Heart right ventricle (tissue), 16 donors: ENCODE data around the gene WT1. TPM values are rescaled to one million over a fixed set of nuclear protein-coding genes. Genes with fewer than 3 reads are reported as not detected.

ENCODE experiments used
- ATAC-seq, 8 donors: fragments of 200-7000 bp; cut with Tn5 transposase; one replicate each; pipeline ENCODE4 v1.9.1; 2020; ENCODE audit warnings: mild to moderate bottlenecking in 8 of 8, moderate library complexity in 8 of 8, moderate number of reproducible peaks in 1 of 8
- DNase-seq, 2 donors: peaks; one replicate each; pipeline ENCODE4 v3.0.0-alpha.2; 2020
- H3K27ac ChIP-seq, 10 donors: fragments of 200-600 bp; sonication (generic) in 2 of 10; one replicate each; pipeline versions ENCODE4 v1.5.0 to v1.8.0; 2020 to 2022; ENCODE audit warnings: mild to moderate bottlenecking in 3 of 10
- H3K27me3 ChIP-seq, 7 donors: fragments of 200-600 bp; one replicate each; pipeline ENCODE4 v1.8.0; 2021 to 2022; ENCODE audit warnings: mild to moderate bottlenecking in 2 of 7
- H3K36me3 ChIP-seq, 9 donors: fragments of 200-600 bp; sonication (generic) in 1 of 9; one replicate each; pipeline versions ENCODE4 v1.5.0 to v1.8.0; 2020 to 2022; ENCODE audit warnings: mild to moderate bottlenecking in 2 of 9
- H3K4me1 ChIP-seq, 9 donors: fragments of 200-600 bp; sonication (generic) in 1 of 9; one replicate each; pipeline versions ENCODE4 v1.5.0 to v1.8.0; 2020 to 2022; ENCODE audit warnings: mild to moderate bottlenecking in 4 of 9
- H3K4me3 ChIP-seq, 10 donors: fragments of 200-600 bp; sonication (generic) in 2 of 10; one replicate each; pipeline versions ENCODE4 v1.5.0 to v1.8.0; 2020 to 2022; ENCODE audit warnings: mild to moderate bottlenecking in 7 of 10, moderate library complexity in 2 of 10
- H3K9me3 ChIP-seq, 11 donors: fragments of 200-600 bp in 10 of 11; sonication (generic) in 2 of 11; one replicate each; pipeline versions ENCODE4 v1.5.0 to v1.8.0; 2013 to 2022; ENCODE audit warnings: mild to moderate bottlenecking in 2 of 11, control low read depth in 1 of 11, moderate library complexity in 1 of 11
- CTCF ChIP-seq, 9 donors: fragments of 200-600 bp; sonication (generic) in 2 of 9; IDR thresholded peaks; one replicate each; pipeline versions ENCODE4 v1.5.0 to v1.8.0; 2021 to 2022; ENCODE audit warnings: antibody characterized with exemption in 9 of 9, mild to moderate bottlenecking in 5 of 9, moderate library complexity in 1 of 9
- WGBS, 2 donors: extraction: QIAGEN DNeasy Blood & Tissue Kit; methylation state at CpG; one replicate each; pipeline ENCODE4 v1.1.7; 2013; ENCODE audit warnings: inconsistent platforms in 1 of 2; 5-methylcytosine and 5-hydroxymethylcytosine counted together
- intact Hi-C, 10 donors: fragments of 100-400 bp; cut with DNase I; formaldehyde crosslinking; loops; one replicate each; pipeline versions ENCODE4 v1.11.1 to v1.14.2; 2022
- polyA plus RNA-seq, 2 donors: library from polyadenylated mRNA; stranded (reverse); fragments of 200-250 nt; gene quantifications; one replicate each; pipeline ENCODE4 v1.2.3, GENCODE V29; 2013
- total RNA-seq, 10 donors: library from RNA; stranded (reverse); fragmentation: NEBNext Ultra II Directional in 3 of 10; extraction: Animal tissue kit (Norgen Biotek cat#: 25700) in 3 of 10; gene quantifications; one replicate each; pipeline versions ENCODE4 v1.2.1 to v1.2.4, GENCODE V29; 2021 to 2023
- donor health status: Arrhythmogenic right ventricular cardiomyopathy.
- donor health status: ischemic (EF 13 %, LVEDD 7.1; RV severe dilation, severe dysfunction).
- donor health status: healthy with polysubstance abuse.
- donor health status: DM: no; HTN: yes; CAD: no.
- donor health status: DM: no; HTN: no; CAD: no.
- donor health status: ischemic (EF 25% LVEDD 6.9; RV normal size, moderate dysfunction).
- donor health status: ischemic (EF 25% LVEDD 5.7; RV mildly dilated, moderate dysfunction).
- donor health status: healthy.
- donor health status: DM: yes; HTN: yes; CAD: no.
- donor health status: Ischemic cardiomyopathy.
- donor health status: ischemic (EF 35%, LVEDD 5.7; RV mildly dilated, moderate dysfunction).
- donor health status: nonischemic (EF 11% LVEDD 7.7; RV severe dilation, severe dysfunction).
- donor health status: DM: yes; HTN: yes; CAD: no.
- donor health status: PGD.
- donor health status: ischemic (EF 29% LVEDD 5.4; RV normal size, mild dysfunction).
- donor health status: nonischemic (EF 23%, LVEDD 6.1; RV moderate dilation, normal function).

The WT1 gene
- total and polyA plus RNA-seq, 12 donors, result 1.2 to 4.6 (median 2.8) TPM

GRCh38 chr11:32400670-32401369 lies 34.5 kb downstream of the WT1 start:
- TF ChIP-seq CTCF (IDR thresholded peaks at IDR 0.05), result no peak
- DNase-seq (no peak), ATAC-seq (no peak)
- WGBS, 2 donors, result 65 to 66% methylated on average over 5 of the region's 5 CpGs
- no peak overlapping the region for H3K27ac ChIP-seq
- intact Hi-C loops, result no loop called here
- no peak overlapping the region for H3K4me3 ChIP-seq
- no peaks in the 10 kb centered on the region for H3K9me3 ChIP-seq
- peaks cover 0 to 39% (median 0%) of the 10 kb centered on the region in 9 donors for H3K36me3 ChIP-seq
- H3K27me3 ChIP-seq, result peaks cover 0 to 20% (median 0%) of the 10 kb centered on the region in 7 donors
- peaks cover 0 to 2% (median 0%) of the 10 kb centered on the region in 9 donors for H3K4me1 ChIP-seq

GRCh38 chr11:32400196-32400595 lies 35.1 kb downstream of the WT1 start:
- ATAC-seq (no peak), DNase-seq (no peak)
- Histone ChIP-seq H3K27me3 (peaks cover 0 to 20% (median 0%) of the 10 kb centered on the region in 7 donors), H3K4me1 (peaks cover 0 to 2% (median 0%) of the 10 kb centered on the region in 9 donors), H3K9me3 (no peaks in the 10 kb centered on the region), H3K36me3 (peaks cover 0 to 42% (median 0%) of the 10 kb centered on the region in 9 donors), H3K27ac (no peak overlapping the region), H3K4me3 (no peak overlapping the region)
- WGBS, 2 donors, result 47 to 65% methylated on average over 16 of the region's 16 CpGs
- no peak for TF ChIP-seq CTCF (IDR thresholded peaks at IDR 0.05)
- intact Hi-C loops, result no loop called here

GRCh38 chr11:32396991-32397390 lies 38.3 kb downstream of the WT1 start:
- no peak for TF ChIP-seq CTCF (IDR thresholded peaks at IDR 0.05)
- peaks cover 0 to 2% (median 0%) of the 10 kb centered on the region in 9 donors for H3K4me1 ChIP-seq
- WGBS, 2 donors, result 80 to 83% methylated on average over 4 of the region's 4 CpGs
- peak in 1 of 8 donors; percentile 21 for ATAC-seq
- peaks cover 0 to 14% (median 0%) of the 10 kb centered on the region in 7 donors for H3K27me3 ChIP-seq
- no peak for DNase-seq
- H3K27ac ChIP-seq, result no peak overlapping the region
- H3K9me3 ChIP-seq, result no peaks in the 10 kb centered on the region
- no peak overlapping the region for H3K4me3 ChIP-seq
- intact Hi-C loops, result loop anchor here in 1 of 10 donors (10.0 kb wide), 1 partner anchor 72 kb away; no protein-coding TSS in a partner anchor
- H3K36me3 ChIP-seq, result peaks cover 0 to 60% (median 0%) of the 10 kb centered on the region in 9 donors

GRCh38 chr11:32396331-32396730 lies 39.0 kb downstream of the WT1 start:
- peaks cover 0 to 14% (median 0%) of the 10 kb centered on the region in 7 donors for H3K27me3 ChIP-seq
- intact Hi-C loops, result loop anchor here in 1 of 10 donors (10.0 kb wide), 1 partner anchor 72 kb away; no protein-coding TSS in a partner anchor
- peaks cover 0 to 61% (median 0%) of the 10 kb centered on the region in 9 donors for H3K36me3 ChIP-seq
- H3K9me3 ChIP-seq, result no peaks in the 10 kb centered on the region
- H3K4me3 ChIP-seq, result no peak overlapping the region
- no peak for DNase-seq
- 89% methylated on average over 7 of the region's 7 CpGs for WGBS, 2 donors
- H3K4me1 ChIP-seq, result peaks cover 0 to 2% (median 0%) of the 10 kb centered on the region in 9 donors
- no peak for TF ChIP-seq CTCF (IDR thresholded peaks at IDR 0.05)
- ATAC-seq, result no peak
- no peak overlapping the region for H3K27ac ChIP-seq
